Activated CD8-positive, alpha-beta T cell treated with anti-CD3 and anti-CD28 coated beads, Interleukin-2, amount 10 ng/mL, durations not matched to agents 7 days and 5 days (primary cell): ENCODE data around the gene RIN3. TPM values are rescaled to one million over a fixed set of nuclear protein-coding genes. Genes with fewer than 3 reads are reported as not detected.
A peak's percentile ranks its signal among the peaks of the same experiment; 100 is the strongest.
"Not testable (repeated sequence)": the region's sequence is repeated elsewhere in the genome, so short reads cannot be mapped to it uniquely, and the experiment has no call there.

Experiments used
- ATAC-seq: fragments of 150-1000 bp; cut with Tn5 transposase; one replicate; pipeline ENCODE4 v1.10.0; 2021; ENCODE audit warnings: moderate library complexity
- CTCF ChIA-PET: fragments of 350-600 bp; sonication (Branson Sonifier 250); formaldehyde crosslinking; loops from one replicate; lab custom pipeline; 2021; ENCODE audit warnings: antibody characterized with exemption; lab: Charles Lee
- POLR2A ChIA-PET: fragments of 350-600 bp; sonication (Branson Sonifier 250); formaldehyde crosslinking; loops from one replicate; lab custom pipeline; 2021; ENCODE audit warnings: antibody characterized with exemption; lab: Charles Lee
- DNase-seq: peaks from one replicate; pipeline ENCODE4 v3.0.0-alpha.2; 2020
- H3K27ac Mint-ChIP-seq: one replicate; pipeline ENCODE4 v1.8.0; 2021; ENCODE audit warnings: mild to moderate bottlenecking, mixed read lengths
- H3K27me3 Mint-ChIP-seq: one replicate; pipeline ENCODE4 v1.8.0; 2021; ENCODE audit warnings: low read depth, mixed read lengths
- H3K36me3 Mint-ChIP-seq: one replicate; pipeline ENCODE4 v1.8.0; 2021; ENCODE audit warnings: low read depth, mixed read lengths
- H3K4me1 Mint-ChIP-seq: one replicate; pipeline ENCODE4 v1.8.0; 2021; ENCODE audit warnings: low read depth, mixed read lengths
- H3K4me3 Mint-ChIP-seq: one replicate; pipeline ENCODE4 v1.8.0; 2021; ENCODE audit warnings: mild to moderate bottlenecking, mixed read lengths
- H3K9me3 Mint-ChIP-seq: one replicate; pipeline ENCODE4 v1.8.0; 2022; ENCODE audit warnings: mixed read lengths; ENCODE audit not compliant: insufficient read depth
- total RNA-seq, 2 experiments: library from RNA; stranded (reverse); gene quantifications; one replicate each; pipeline ENCODE4 v1.2.3, GENCODE V29; 2021

RIN3 gene
- total RNA-seq, 2 experiments from 2014 or later = 85.6 to 89.0 TPM

- Mint-ChIP-seq H3K4me1 (peaks cover 12% of the 10 kb centered on the region), H3K4me3 (no peak overlapping the region), H3K9me3 (no peaks in the 10 kb centered on the region), H3K27me3 (no peaks in the 10 kb centered on the region), H3K36me3 (peaks cover 29% of the 10 kb centered on the region), H3K27ac (peak overlapping the region; percentile 17)
- no peak for ATAC-seq
- ChIA-PET CTCF (interaction anchor here (1.0 kb wide), 1 partner anchor 12 kb away, joined by 3 read pairs; no protein-coding TSS in a partner anchor), POLR2A (no interaction called here)
- DNase-seq = no peak
Observed at GRCh38 chr14:92638266-92638665, 124.7 kb downstream of the RIN3 start.

DNA sequence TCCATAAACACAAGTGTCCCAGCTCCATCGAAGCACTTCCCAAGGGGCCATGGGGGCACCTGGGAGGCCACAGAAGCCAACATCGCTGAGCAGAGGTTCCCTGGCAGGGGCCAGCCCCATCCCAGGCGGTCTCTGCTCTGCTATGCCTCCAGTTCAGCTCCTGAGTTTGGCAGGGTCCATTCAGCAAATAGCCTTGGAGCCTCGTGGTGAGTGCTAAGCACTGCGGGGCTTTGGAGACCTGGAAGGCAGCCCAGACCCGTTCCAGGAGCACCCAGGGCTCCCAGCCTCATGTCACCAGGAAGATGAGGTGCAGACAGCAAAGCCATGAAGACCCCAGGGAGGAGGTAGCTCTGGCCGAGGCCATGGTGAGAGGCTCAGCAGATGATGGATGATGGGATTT lies 125.3 kb downstream of the RIN3 start:
- ChIA-PET POLR2A (no interaction called here), CTCF (no interaction called here)
- ATAC-seq (no peak), DNase-seq (no peak)
- Mint-ChIP-seq H3K27ac (peak overlapping the region; percentile 63), H3K9me3 (no peaks in the 10 kb centered on the region), H3K27me3 (no peaks in the 10 kb centered on the region), H3K4me1 (peaks cover 12% of the 10 kb centered on the region), H3K36me3 (peaks cover 33% of the 10 kb centered on the region), H3K4me3 (no peak overlapping the region)

DNA sequence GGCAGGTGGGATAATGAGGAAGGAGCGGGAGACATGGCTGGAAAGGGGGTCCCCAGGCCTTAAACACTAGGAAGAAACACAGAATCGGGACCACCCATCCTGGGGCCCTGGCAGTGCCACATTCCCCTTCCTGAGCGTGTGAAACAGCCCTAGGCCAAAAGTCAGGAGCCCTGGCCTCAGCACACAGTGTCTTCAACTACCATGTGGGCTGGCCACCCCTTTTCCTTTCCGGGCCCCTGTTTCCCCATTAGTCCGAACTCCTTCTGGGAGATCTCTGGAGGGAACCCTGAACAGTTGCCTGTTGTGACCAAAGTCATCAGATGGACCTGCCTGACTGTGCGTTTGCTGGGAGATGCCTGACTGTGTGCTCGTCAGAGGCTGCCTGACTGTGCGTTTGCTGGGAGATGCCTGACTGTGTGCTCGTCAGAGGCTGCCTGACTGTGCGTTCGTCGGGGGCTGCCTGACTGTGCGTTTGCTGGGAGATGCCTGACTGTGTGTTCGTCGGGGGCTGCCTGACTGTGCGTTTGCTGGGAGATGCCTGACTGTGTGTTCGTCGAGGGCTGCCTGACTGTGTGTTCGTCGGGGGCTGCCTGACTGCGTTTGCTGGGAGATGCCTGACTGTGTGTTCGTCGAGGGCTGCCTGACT lies 126.0 kb downstream of the RIN3 start:
- peak overlapping the region; percentile 63 for H3K27ac Mint-ChIP-seq
- DNase-seq, H3K4me3 Mint-ChIP-seq: not testable (repeated sequence)

DNA sequence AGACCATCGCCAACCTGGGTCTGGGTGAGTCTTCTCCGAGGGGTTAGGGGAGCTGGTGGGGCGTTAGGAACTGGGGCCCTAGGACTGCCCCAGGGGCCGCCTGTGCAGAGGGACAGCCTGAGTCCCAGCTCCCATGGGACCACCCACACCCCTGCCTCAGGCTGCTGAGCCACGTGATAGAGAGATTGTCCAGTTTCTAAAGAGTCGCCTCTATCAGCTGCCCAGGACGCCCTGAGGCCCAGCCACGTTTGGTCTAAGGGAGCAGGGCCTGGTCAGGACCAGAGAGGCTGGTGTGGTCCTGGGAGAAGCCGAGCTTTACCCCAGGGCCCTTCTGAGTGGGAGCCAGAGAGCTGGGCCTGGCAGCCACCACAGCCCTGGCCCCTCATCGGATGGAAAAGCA lies 127.7 kb downstream of the RIN3 start:
- peaks cover 9% of the 10 kb centered on the region for H3K9me3 Mint-ChIP-seq
- ATAC-seq = no peak
- no peak for DNase-seq
- H3K27ac Mint-ChIP-seq = no peak overlapping the region
- ChIA-PET CTCF (no interaction called here), POLR2A (interaction anchor here (1.1 to 1.6 kb wide), 2 partner anchors 10 to 26 kb away, joined by 3 to 4 read pairs; no protein-coding TSS in a partner anchor)
- no peak overlapping the region for H3K4me3 Mint-ChIP-seq
- H3K27me3 Mint-ChIP-seq = no peaks in the 10 kb centered on the region
- peaks cover 54% of the 10 kb centered on the region for H3K36me3 Mint-ChIP-seq
- H3K4me1 Mint-ChIP-seq = peaks cover 30% of the 10 kb centered on the region

More for the DNA sequence above, 126.0 kb downstream of the RIN3 start:
- POLR2A ChIA-PET, H3K27me3 Mint-ChIP-seq, ATAC-seq, CTCF ChIA-PET, H3K9me3 Mint-ChIP-seq: not testable (repeated sequence)
- H3K4me1 Mint-ChIP-seq = peaks cover 14% of the 10 kb centered on the region
- H3K36me3 Mint-ChIP-seq = peaks cover 40% of the 10 kb centered on the region

DNA sequence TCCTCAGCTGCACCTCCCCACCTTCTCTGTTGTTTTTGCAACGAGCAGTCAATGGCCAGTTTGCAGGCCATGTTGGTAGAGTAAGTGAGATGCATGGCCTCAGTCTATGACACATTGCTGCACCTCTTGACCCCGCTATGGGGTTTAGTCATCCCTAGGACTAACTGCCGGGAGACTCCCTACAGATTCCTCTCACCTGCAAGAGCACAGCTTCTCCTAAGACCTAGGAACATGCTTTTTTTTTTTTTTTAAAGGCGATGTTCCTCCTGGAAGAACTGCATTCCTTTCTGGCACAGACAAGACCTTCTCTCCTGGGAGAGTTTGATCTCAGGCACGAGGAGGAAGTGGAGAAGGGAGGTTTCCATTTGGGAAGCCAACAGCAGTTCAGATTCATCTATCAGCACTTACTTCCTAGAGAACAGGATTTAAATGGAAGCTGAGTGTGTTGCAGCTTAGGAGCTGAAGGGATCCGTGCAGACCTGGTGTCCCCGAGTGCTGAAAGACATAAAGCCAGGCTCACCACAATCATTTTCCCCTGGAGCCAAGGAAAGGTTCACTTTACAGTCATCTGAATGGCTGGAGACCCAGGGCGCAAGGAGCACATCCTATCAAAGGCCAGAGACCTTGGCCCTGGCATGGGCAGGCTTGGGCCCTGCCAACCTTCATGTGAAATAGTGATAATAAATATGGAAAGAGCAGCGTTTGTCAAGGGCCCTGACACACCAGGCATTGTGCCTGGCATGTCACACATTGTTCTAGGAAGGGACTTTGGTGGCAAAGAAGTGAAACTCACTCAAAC lies 130.8 kb downstream of the RIN3 start:
- Mint-ChIP-seq H3K36me3 (peaks cover 64% of the 10 kb centered on the region), H3K4me1 (peaks cover 53% of the 10 kb centered on the region), H3K9me3 (peaks cover 9% of the 10 kb centered on the region), H3K4me3 (no peak overlapping the region), H3K27ac (no peak overlapping the region), H3K27me3 (no peaks in the 10 kb centered on the region)
- no peak for DNase-seq
- CTCF ChIA-PET = interaction anchor here (0.7 to 1.6 kb wide), 2 partner anchors 29 to 538 kb away, joined by 3 to 6 read pairs; partner anchors contain the start of gene ATXN3
- ATAC-seq = no peak
- POLR2A ChIA-PET = interaction anchor here (0.6 kb wide), 2 partner anchors 15 to 50 kb away, joined by 3 to 4 read pairs; no protein-coding TSS in a partner anchor

DNA sequence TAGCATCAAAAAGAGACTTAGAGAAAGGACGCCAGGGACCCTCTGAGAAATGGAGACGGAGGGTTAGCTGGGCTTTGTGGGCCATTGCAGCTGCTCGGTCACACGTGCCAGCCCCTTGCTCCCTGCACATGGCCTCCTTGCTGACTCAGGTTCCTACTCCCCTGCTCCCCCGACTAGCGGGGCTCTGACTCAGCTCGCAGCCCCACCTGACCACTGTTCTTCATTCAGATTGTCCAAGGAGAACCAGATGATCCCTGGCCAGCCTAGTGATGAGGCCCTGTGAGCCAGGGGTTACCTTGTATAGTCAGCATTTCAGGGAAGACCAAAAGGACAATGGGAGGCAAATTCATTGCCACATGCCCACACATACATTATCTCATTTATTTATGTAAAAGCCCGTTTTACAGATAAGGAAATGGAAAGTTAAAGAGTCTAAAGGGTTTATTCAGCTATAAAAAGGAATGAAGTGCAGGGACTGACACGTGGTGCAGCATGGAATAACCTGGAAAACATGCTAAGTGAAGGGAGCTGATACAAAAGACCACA lies 131.5 kb downstream of the RIN3 start:
- no peak overlapping the region for H3K27ac Mint-ChIP-seq
- H3K4me3 Mint-ChIP-seq = no peak overlapping the region

DNA sequence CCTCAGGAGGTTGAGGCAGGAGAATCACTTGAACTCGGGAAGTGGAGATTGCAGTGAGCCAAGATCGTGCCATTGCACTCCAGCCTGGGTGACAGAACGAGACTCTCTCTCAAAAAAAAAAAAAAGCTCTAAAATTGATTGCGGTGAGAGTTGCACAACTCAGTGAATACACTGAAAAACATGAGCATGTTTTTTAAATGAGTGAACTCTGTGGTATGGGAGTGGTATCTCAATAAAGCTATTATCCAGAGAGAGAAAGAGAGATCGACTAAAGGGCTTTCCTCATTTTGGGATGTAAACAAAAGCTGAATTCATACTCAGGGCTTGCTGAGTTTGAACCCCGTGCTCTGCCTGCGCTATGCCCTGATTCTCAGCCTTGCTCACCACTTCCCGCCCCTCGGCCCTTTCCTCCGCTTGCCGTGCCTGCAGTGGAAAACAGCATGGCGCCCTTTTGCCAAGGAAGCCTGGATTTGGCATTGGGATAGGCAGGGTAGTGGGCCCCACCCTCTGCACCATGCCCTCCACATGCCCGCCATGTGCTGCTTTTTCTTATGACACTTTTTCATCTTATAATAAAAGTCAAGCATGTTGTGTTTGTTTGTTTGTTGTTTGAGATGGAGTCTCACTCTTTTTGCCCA lies 132.4 kb downstream of the RIN3 start:
- peaks cover 69% of the 10 kb centered on the region for H3K4me1 Mint-ChIP-seq
- H3K4me3 Mint-ChIP-seq = peak overlapping the region; percentile 36
- H3K36me3 Mint-ChIP-seq = peaks cover 70% of the 10 kb centered on the region
- peaks cover 9% of the 10 kb centered on the region for H3K9me3 Mint-ChIP-seq
- ChIA-PET CTCF (no interaction called here), POLR2A (no interaction called here)
- no peak for ATAC-seq
- no peak for DNase-seq
- H3K27me3 Mint-ChIP-seq = no peaks in the 10 kb centered on the region
- H3K27ac Mint-ChIP-seq = peak overlapping the region; percentile 76

More for the DNA sequence above, 131.5 kb downstream of the RIN3 start:
- Mint-ChIP-seq H3K36me3 (peaks cover 61% of the 10 kb centered on the region), H3K9me3 (peaks cover 9% of the 10 kb centered on the region), H3K4me1 (peaks cover 59% of the 10 kb centered on the region), H3K27me3 (no peaks in the 10 kb centered on the region)
- ATAC-seq (no peak), DNase-seq (no peak)
- ChIA-PET POLR2A (interaction anchor here (0.6 kb wide), 1 partner anchor 51 kb away, joined by 4 read pairs; no protein-coding TSS in a partner anchor), CTCF (interaction anchor here (0.7 kb wide), 1 partner anchor 539 kb away, joined by 3 read pairs; the partner anchor contains the start of gene ATXN3)

GRCh38 chr14:92646952-92647796 lies 133.6 kb downstream of the RIN3 start:
- ATAC-seq = no peak
- Mint-ChIP-seq H3K4me3 (peak overlapping the region; percentile 36), H3K9me3 (peaks cover 9% of the 10 kb centered on the region), H3K4me1 (peaks cover 76% of the 10 kb centered on the region), H3K27me3 (no peaks in the 10 kb centered on the region), H3K27ac (peak overlapping the region; percentile 76), H3K36me3 (peaks cover 69% of the 10 kb centered on the region)
- ChIA-PET CTCF (interaction anchor here (1.0 to 1.5 kb wide), 2 partner anchors 34 to 39 kb away, joined by 3 to 6 read pairs; no protein-coding TSS in a partner anchor), POLR2A (no interaction called here)
- no peak for DNase-seq

DNA sequence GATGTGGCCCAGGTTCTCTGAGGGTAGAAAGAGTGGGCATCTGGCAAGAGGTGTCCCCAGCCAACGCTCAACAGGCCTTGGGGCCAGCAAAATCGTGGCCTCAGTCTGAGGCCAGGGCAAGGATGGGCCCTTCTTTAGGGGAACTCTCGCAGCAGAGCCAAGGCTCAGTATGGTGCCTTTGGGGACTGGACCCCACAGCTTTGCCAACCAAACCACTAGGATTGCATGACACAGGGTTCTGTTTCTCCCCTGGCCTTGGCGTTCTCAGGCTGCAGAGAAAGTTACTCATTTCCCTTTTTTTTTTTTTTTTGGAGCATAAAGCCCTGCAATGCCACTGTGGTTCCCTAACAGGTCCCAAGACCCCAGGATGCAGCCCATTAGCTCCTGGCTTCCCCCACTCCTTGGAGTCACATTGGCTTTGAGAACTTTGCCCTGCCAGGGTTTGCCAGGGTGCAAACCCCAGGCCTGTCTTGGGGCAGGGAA lies 134.3 kb downstream of the RIN3 start:
- Mint-ChIP-seq H3K4me3 (no peak overlapping the region), H3K4me1 (peaks cover 77% of the 10 kb centered on the region), H3K9me3 (peaks cover 9% of the 10 kb centered on the region), H3K27me3 (no peaks in the 10 kb centered on the region), H3K36me3 (peaks cover 69% of the 10 kb centered on the region), H3K27ac (peak overlapping the region; percentile 74)
- DNase-seq (no peak), ATAC-seq (no peak)
- ChIA-PET POLR2A (no interaction called here), CTCF (interaction anchor here (1.0 to 1.5 kb wide), 2 partner anchors 34 to 38 kb away, joined by 3 to 6 read pairs; no protein-coding TSS in a partner anchor)

DNA sequence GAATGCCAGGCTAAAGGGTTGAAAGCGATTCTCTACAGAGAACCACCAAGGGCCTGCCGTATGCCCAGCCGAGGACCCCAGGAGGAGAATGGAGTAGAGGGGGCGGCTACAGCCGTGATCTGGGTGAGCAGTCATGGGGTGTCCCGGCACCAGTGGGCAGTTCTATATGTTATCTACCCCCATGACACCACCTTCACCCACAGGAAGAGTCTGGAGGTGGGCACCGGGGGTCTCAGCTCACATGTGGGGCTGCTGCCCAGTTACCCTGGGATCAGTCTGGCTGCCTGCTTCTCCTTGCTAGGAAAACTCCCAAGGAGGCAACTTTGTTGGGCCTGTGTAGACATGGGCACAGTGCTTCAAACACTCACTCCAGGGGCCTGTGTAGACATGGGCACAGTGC lies 135.5 kb downstream of the RIN3 start:
- Mint-ChIP-seq H3K27me3 (no peaks in the 10 kb centered on the region), H3K27ac (peak overlapping the region; percentile 99), H3K9me3 (peaks cover 9% of the 10 kb centered on the region), H3K36me3 (peaks cover 68% of the 10 kb centered on the region), H3K4me3 (no peak overlapping the region), H3K4me1 (peaks cover 88% of the 10 kb centered on the region)
- ChIA-PET CTCF (no interaction called here), POLR2A (no interaction called here)
- ATAC-seq (no peak), DNase-seq (no peak)
